SK-N-SH (cell line): Measurements from ENCODE around the gene SDS.

Source experiments
- CTCF ChIP-seq: fragments of 200-600 bp; sonication (generic); IDR thresholded peaks from 2 replicates; pipeline ENCODE4 v1.6.1; 2017; ENCODE audit warnings: antibody characterized with exemption, mild to moderate bottlenecking, moderate library complexity
- EZH2phosphoT487 ChIP-seq: fragments of 200-600 bp; sonication (generic); IDR thresholded peaks from 2 replicates; pipeline ENCODE4 v1.6.1; 2017; ENCODE audit warnings: low read depth, mixed run types, mild to moderate bottlenecking, antibody characterized with exemption, moderate library complexity, borderline replicate concordance
- FOXJ3 ChIP-seq: sonication (generic); formaldehyde crosslinking; IDR thresholded peaks from 2 replicates; pipeline ENCODE4 v1.5.1; 2020; ENCODE audit warnings: mild to moderate bottlenecking, missing genetic modification reagents
- JUND ChIP-seq: IDR thresholded peaks from 2 replicates; pipeline ENCODE4 v1.4.0; 2012
- POLR2AphosphoS5 ChIP-seq: IDR thresholded peaks from 2 replicates; pipeline ENCODE4 v1.6.1; 2012; ENCODE audit warnings: low read depth, low read length
- SMC3 ChIP-seq: IDR thresholded peaks from 2 replicates; pipeline ENCODE4 v1.6.1; 2012; ENCODE audit warnings: low read depth, low read length, improper control_type of control experiment
- TAF1 ChIP-seq: IDR thresholded peaks from 2 replicates; pipeline ENCODE4 v1.6.1; 2012; ENCODE audit warnings: low read depth, mild to moderate bottlenecking, low read length, moderate library complexity, borderline replicate concordance
- TCF12 ChIP-seq: IDR thresholded peaks from 2 replicates; pipeline ENCODE4 v1.4.0; 2012
- USF2 ChIP-seq: fragments of 150-350 bp; IDR thresholded peaks from 2 replicates; pipeline ENCODE4 v1.6.1; 2017; ENCODE audit warnings: antibody characterized with exemption, low read length, low read depth, borderline replicate concordance

- TF ChIP-seq POLR2AphosphoS5 = no peak
- TF ChIP-seq CTCF = no peak
- TF ChIP-seq FOXJ3 (CRISPR knock-in tag) = no peak
- TF ChIP-seq TAF1 = no peak
- no peak for TF ChIP-seq EZH2phosphoT487
- TF ChIP-seq USF2 = no peak
- no peak for TF ChIP-seq SMC3
- TF ChIP-seq TCF12 = no peak
- no peak for TF ChIP-seq JUND
Observed at GRCh38 chr12:113452458-113452857, 48.8 kb upstream of the SDS start.
